Upper lobe of right lung (tissue), 1 donor: ENCODE data around the gene LDB2. TPM values are rescaled to one million over a fixed set of nuclear protein-coding genes. Genes with fewer than 3 reads are reported as not detected.

Experiments used
- ATAC-seq: fragments of 200-7000 bp; cut with Tn5 transposase; one replicate; pipeline ENCODE4 v1.9.1; 2020; ENCODE audit warnings: mild to moderate bottlenecking, moderate library complexity
- DNase-seq: peaks from one replicate; pipeline ENCODE4 v3.0.0-alpha.2; 2020
- H3K27ac ChIP-seq: fragments of 200-600 bp; one replicate; pipeline ENCODE4 v1.8.0; 2022
- H3K27me3 ChIP-seq: fragments of 200-600 bp; one replicate; pipeline ENCODE4 v1.8.0; 2022; ENCODE audit warnings: mild to moderate bottlenecking
- H3K36me3 ChIP-seq: fragments of 200-600 bp; one replicate; pipeline ENCODE4 v1.8.0; 2022
- H3K4me1 ChIP-seq: fragments of 200-600 bp; one replicate; pipeline ENCODE4 v1.8.0; 2022
- H3K4me3 ChIP-seq: fragments of 200-600 bp; one replicate; pipeline ENCODE4 v1.8.0; 2022; ENCODE audit warnings: mild to moderate bottlenecking
- H3K9me3 ChIP-seq: fragments of 200-600 bp; one replicate; pipeline ENCODE4 v1.8.0; 2022
- intact Hi-C: fragments of 100-400 bp; cut with DNase I; formaldehyde crosslinking; loops from one replicate; pipeline ENCODE4 v1.11.0; 2022
- total RNA-seq: library from RNA; stranded (reverse); fragmentation: NEBNext Ultra II Directional; extraction: Animal tissue kit (Norgen Biotek cat#: 25700); gene quantifications from one replicate; pipeline ENCODE4 v1.2.1, GENCODE V29; 2021
- TF ChIP-seq, protein P1 (sequence below): fragments of 200-600 bp; IDR thresholded peaks from one replicate; pipeline ENCODE4 v1.8.0; 2022; ENCODE audit warnings: antibody characterized with exemption
- donor health status: DM: no; HTN: yes; CAD: no; lungs with severe emphysema.

The LDB2 gene
- total RNA-seq, 1 donor from 2014 or later: 139 TPM

DNA sequence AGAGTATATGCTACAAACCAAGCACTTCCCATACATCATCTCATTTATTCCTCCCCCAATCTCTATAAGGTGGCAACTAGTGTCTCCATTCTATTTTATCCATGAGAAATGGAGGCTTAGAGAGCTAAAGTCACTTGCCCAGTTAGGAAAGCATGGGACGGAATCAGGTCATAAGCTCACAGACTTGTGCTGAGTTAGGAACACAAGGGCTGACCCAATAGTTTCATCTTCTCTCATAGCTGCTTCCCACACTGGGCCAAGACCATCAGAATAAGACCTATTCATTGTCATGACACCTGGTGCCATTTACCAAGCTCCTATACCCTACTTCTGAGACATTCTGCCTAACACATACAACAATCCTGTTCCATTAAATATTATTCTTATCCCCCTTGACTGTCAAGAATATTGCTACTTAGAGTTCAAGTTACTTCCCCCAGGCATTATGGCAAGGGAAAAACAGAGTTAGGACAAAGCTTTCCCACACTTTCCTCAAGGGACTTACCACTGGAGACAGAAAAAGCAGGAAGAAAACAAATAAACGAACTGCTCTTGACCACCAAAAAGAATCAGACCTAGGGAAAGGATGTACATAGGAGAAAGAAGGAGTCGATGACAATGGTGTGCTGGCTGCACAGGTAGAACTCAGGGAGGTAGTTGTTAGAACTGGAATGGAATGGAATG, 167.8 kb downstream of the LDB2 start:
- DNase-seq (no peak), ATAC-seq (no peak)
- Histone ChIP-seq H3K27ac (no peak overlapping the region), H3K4me1 (no peaks in the 10 kb centered on the region), H3K36me3 (no peaks in the 10 kb centered on the region), H3K4me3 (no peak overlapping the region), H3K9me3 (no peaks in the 10 kb centered on the region), H3K27me3 (no peaks in the 10 kb centered on the region)
- TF ChIP-seq, protein P1, sequence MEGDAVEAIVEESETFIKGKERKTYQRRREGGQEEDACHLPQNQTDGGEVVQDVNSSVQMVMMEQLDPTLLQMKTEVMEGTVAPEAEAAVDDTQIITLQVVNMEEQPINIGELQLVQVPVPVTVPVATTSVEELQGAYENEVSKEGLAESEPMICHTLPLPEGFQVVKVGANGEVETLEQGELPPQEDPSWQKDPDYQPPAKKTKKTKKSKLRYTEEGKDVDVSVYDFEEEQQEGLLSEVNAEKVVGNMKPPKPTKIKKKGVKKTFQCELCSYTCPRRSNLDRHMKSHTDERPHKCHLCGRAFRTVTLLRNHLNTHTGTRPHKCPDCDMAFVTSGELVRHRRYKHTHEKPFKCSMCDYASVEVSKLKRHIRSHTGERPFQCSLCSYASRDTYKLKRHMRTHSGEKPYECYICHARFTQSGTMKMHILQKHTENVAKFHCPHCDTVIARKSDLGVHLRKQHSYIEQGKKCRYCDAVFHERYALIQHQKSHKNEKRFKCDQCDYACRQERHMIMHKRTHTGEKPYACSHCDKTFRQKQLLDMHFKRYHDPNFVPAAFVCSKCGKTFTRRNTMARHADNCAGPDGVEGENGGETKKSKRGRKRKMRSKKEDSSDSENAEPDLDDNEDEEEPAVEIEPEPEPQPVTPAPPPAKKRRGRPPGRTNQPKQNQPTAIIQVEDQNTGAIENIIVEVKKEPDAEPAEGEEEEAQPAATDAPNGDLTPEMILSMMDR: no peak
- intact Hi-C loops: no loop called here

DNA sequence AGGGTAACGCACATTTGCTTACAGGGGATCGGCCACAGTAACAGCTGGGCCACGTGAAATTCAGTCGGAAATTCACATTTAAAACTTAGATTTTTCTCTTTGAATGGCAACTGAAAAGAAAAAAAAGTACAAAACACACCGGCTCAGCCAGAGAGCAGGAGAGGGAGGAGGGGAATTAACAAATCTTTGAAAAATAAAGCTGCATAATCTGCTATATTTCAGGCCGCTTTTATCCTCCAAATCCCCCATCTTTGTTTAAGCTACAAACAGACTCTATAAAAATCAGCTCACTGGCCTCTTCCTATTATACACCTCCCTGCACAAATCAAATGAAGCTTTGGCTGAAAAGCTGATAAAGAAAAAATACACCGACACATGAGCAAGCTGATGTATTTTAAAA, 169.1 kb downstream of the LDB2 start:
- ATAC-seq: no peak
- Histone ChIP-seq H3K9me3 (peaks cover 5% of the 10 kb centered on the region), H3K36me3 (no peaks in the 10 kb centered on the region), H3K27ac (no peak overlapping the region), H3K27me3 (no peaks in the 10 kb centered on the region), H3K4me1 (no peaks in the 10 kb centered on the region), H3K4me3 (no peak overlapping the region)
- intact Hi-C loops: no loop called here
- TF ChIP-seq, protein P1: no peak
- DNase-seq: no peak

GRCh38 chr4:16728849-16729248, 169.6 kb downstream of the LDB2 start:
- DNase-seq: no peak
- intact Hi-C loops: no loop called here

GRCh38 chr4:16728111-16728510, 170.3 kb downstream of the LDB2 start:
- no peaks in the 10 kb centered on the region for H3K27me3 ChIP-seq
- TF ChIP-seq, protein P1: no peak
- no peak for DNase-seq
- H3K36me3 ChIP-seq: no peaks in the 10 kb centered on the region
- H3K9me3 ChIP-seq: peaks cover 5% of the 10 kb centered on the region
- no peak overlapping the region for H3K27ac ChIP-seq
- no peak overlapping the region for H3K4me3 ChIP-seq
- no peaks in the 10 kb centered on the region for H3K4me1 ChIP-seq
- intact Hi-C loops: no loop called here
- no peak for ATAC-seq

More at GRCh38 chr4:16728849-16729248, 169.6 kb downstream of the LDB2 start:
- Histone ChIP-seq H3K36me3 (no peaks in the 10 kb centered on the region), H3K27me3 (no peaks in the 10 kb centered on the region), H3K4me3 (no peak overlapping the region), H3K4me1 (no peaks in the 10 kb centered on the region), H3K9me3 (peaks cover 5% of the 10 kb centered on the region), H3K27ac (no peak overlapping the region)
- no peak for ATAC-seq
- TF ChIP-seq, protein P1: no peak

DNA sequence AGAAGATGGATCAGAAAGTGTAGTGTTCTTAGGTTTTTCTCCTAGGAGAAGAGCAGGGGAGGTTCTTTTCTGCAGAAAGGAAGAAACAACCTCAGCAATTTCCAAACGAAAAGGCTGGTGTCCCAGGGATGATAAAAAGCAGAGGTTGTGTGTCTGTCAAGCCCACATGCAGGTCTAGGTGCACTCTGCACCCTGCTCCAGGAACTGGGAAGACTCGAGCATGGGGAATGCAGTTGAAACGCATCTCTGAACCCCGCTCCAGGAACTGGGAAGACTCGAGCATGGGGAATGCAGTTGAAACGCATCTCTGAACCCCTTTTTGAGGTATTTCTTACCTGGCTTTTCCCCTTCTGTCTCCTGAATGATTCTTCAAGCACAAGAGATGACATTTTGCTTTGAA, 171.2 kb downstream of the LDB2 start:
- TF ChIP-seq, protein P1: no peak
- no peaks in the 10 kb centered on the region for H3K4me1 ChIP-seq

More for the DNA sequence above, 171.2 kb downstream of the LDB2 start:
- DNase-seq (no peak), ATAC-seq (no peak)
- intact Hi-C loops: no loop called here
- Histone ChIP-seq H3K9me3 (peaks cover 5% of the 10 kb centered on the region), H3K4me3 (no peak overlapping the region), H3K27me3 (no peaks in the 10 kb centered on the region), H3K27ac (no peak overlapping the region), H3K36me3 (no peaks in the 10 kb centered on the region)
